Duodenal mucosa (tissue), 2 donors: ENCODE measurements around the gene GAL3ST1.

Experiments used
- H3K27ac ChIP-seq: one replicate; pipeline ENCODE4 v1.7.0; 2013; ENCODE audit warnings: low read depth, low read length
- H3K27me3 ChIP-seq, 2 donors: one replicate each; pipeline ENCODE4 v1.7.0; 2013; ENCODE audit warnings: low read length in 2 of 2, control low read depth in 1 of 2; ENCODE audit not compliant: insufficient read depth in 2 of 2, control insufficient read depth in 1 of 2
- H3K36me3 ChIP-seq, 2 donors: one replicate each; pipeline ENCODE4 v1.7.0; 2013; ENCODE audit warnings: low read length in 2 of 2, control low read depth in 1 of 2; ENCODE audit not compliant: insufficient read depth in 2 of 2, control insufficient read depth in 1 of 2
- H3K4me1 ChIP-seq, 2 donors: one replicate each; pipeline ENCODE4 v1.7.0; 2013; ENCODE audit warnings: low read length in 2 of 2, control low read depth in 1 of 2; ENCODE audit not compliant: insufficient read depth in 2 of 2, control insufficient read depth in 1 of 2
- H3K4me3 ChIP-seq, 2 donors: one replicate each; pipeline ENCODE4 v1.7.0; 2013; ENCODE audit warnings: low read length in 2 of 2, low read depth in 1 of 2
- H3K9ac ChIP-seq, 2 donors: one replicate each; pipeline ENCODE4 v1.7.0; 2013; ENCODE audit warnings: low read length in 2 of 2, low read depth in 1 of 2
- H3K9me3 ChIP-seq, 2 donors: one replicate each; pipeline ENCODE4 v1.7.0; 2013; ENCODE audit warnings: low read length in 2 of 2, control low read depth in 1 of 2; ENCODE audit not compliant: control insufficient read depth in 1 of 2

Gene GAL3ST1

GRCh38 chr22:30582051-30582450 lies 7.6 kb upstream of the GAL3ST1 start:
- Histone ChIP-seq H3K36me3 (peaks cover 83 to 96% of the 10 kb centered on the region in 2 donors), H3K9ac (no peak overlapping the region), H3K27me3 (no peaks in the 10 kb centered on the region), H3K9me3 (no peaks in the 10 kb centered on the region), H3K27ac (no peak overlapping the region), H3K4me3 (no peak overlapping the region), H3K4me1 (no peaks in the 10 kb centered on the region)

DNA sequence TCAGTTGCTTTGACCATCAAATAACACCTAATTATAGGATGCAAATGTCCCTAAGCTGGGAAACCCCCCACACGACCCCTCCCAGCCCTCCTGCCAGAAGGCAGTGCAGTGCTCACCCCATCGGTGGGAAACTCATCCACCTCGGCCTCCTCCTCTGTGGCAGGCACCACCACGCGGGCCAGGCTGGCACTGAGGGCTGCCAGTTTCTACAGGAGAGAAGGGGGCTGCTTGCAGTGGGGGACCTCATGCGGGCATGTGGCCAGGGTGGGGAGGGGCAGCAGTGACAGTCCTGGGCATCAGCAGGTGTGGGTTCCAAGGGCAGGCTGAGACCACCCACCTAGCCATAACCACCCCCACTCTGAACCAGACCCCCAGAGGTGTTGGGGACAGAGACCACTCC lies 6.4 kb upstream of the GAL3ST1 start:
- no peaks in the 10 kb centered on the region for H3K27me3 ChIP-seq
- H3K4me1 ChIP-seq = peaks cover 5 to 6% of the 10 kb centered on the region in 2 donors
- H3K9me3 ChIP-seq = no peaks in the 10 kb centered on the region
- H3K36me3 ChIP-seq = peaks cover 82 to 96% of the 10 kb centered on the region in 2 donors
- H3K27ac ChIP-seq = no peak overlapping the region
- H3K4me3 ChIP-seq = no peak overlapping the region
- no peak overlapping the region for H3K9ac ChIP-seq

DNA sequence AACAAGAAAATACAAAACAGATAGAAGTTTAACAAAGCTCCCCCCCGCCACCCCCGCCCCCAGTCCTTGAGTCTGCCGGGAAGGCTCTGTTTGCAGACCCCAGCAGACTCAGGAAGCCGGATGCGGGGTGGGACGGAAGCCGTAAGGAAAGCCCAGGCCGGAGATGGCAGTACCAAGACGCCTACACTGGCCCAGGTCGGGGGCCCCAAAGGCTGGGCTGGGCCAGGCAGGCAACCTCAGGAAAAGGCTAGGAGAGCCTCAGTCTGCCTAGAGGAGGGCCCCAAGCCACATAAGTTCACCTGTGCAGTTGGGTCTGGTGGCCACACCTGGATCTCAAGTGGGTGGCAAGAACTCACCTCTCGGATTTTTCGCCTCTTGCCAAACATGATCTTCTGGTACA lies 4.0 kb upstream of the GAL3ST1 start:
- Histone ChIP-seq H3K9ac (no peak overlapping the region), H3K4me3 (no peak overlapping the region), H3K27me3 (no peaks in the 10 kb centered on the region), H3K36me3 (peaks cover 65 to 82% of the 10 kb centered on the region in 2 donors), H3K27ac (no peak overlapping the region), H3K9me3 (no peaks in the 10 kb centered on the region), H3K4me1 (peaks cover 11 to 18% of the 10 kb centered on the region in 2 donors)

GRCh38 chr22:30575859-30576258 lies 1.4 kb upstream of the GAL3ST1 start:
- H3K4me3 ChIP-seq = no peak overlapping the region
- peaks cover 40 to 56% of the 10 kb centered on the region in 2 donors for H3K36me3 ChIP-seq
- H3K4me1 ChIP-seq = peaks cover 33 to 37% of the 10 kb centered on the region in 2 donors
- no peaks in the 10 kb centered on the region for H3K9me3 ChIP-seq
- H3K27ac ChIP-seq = no peak overlapping the region
- no peak overlapping the region for H3K9ac ChIP-seq
- no peaks in the 10 kb centered on the region for H3K27me3 ChIP-seq

GRCh38 chr22:30574997-30575671 lies 669 bp upstream of the GAL3ST1 start:
- Histone ChIP-seq H3K27ac (peak overlapping the region; percentile 48), H3K36me3 (peaks cover 33 to 48% of the 10 kb centered on the region in 2 donors), H3K4me3 (peak overlapping the region; percentile 1 to 49), H3K4me1 (peaks cover 33 to 37% of the 10 kb centered on the region in 2 donors), H3K27me3 (no peaks in the 10 kb centered on the region), H3K9me3 (no peaks in the 10 kb centered on the region), H3K9ac (peak overlapping the region in 1 of 2 donors; percentile 5)

DNA sequence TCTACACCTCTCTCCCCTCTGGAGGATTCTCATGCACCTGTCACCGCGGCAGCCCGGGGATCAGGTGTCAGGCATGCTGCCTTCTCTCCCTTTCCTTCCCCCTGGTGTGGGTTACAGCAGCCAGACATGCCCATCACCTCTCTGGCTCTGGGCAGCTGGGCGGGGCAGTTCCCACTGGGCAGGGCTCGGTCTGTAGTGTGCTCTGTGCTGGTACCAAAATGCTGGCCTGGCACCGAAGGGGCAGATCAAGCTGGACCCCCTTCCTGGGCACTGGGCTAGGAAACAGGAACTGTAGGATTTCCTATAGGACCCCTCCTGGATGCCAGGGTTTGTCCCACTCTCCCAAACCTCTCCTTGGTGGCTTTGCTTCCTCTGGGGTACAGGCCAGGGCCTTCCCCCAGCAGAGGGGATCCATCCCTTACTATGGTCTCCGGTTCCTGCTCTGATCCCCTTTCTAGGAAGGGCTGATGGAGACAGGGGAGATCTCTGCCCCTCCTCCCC lies 821 bp downstream of the GAL3ST1 start:
- no peaks in the 10 kb centered on the region for H3K9me3 ChIP-seq
- H3K4me3 ChIP-seq = peak overlapping the region; percentile 68 to 71
- H3K27me3 ChIP-seq = no peaks in the 10 kb centered on the region
- peaks cover 19 to 33% of the 10 kb centered on the region in 2 donors for H3K36me3 ChIP-seq
- H3K27ac ChIP-seq = peak overlapping the region; percentile 78
- H3K4me1 ChIP-seq = peaks cover 33 to 37% of the 10 kb centered on the region in 2 donors
- peak overlapping the region; percentile 54 to 66 for H3K9ac ChIP-seq

DNA sequence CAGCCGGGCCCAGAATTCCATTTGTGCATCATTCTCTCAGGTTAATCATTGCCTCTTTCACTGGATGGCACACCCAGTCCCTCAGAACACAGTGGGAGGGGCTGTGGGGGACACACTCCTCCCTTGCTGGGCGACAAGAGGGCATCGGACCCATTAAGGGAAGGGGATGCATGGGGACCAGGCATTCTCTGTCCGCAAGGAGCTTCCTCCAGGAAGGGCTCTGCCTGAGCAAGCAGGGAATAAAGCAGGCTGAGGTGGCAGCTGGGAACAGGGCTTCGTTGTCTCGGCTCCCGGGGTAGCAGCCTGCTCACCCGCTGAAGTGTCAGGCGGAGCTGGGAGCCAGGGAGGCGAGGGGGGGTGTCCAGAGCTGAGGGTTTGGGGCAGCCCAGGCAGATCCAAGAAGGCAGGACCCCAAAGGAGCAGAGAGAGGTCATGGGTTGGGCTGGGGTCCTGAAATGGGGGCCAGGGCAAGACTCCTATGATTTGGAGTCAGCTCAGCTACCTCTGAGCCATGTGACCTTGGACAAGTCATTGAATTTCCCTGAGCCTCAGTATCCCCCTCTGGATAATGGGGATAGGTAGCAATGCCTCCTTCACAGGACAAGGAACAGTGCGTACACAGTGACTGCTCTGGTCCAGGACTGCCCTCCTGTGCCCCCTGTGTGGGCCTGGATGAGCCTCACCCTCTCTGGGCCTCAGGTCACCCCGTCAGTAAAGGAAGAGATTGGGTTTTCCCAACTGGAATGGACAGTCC lies 1.4 kb downstream of the GAL3ST1 start:
- Histone ChIP-seq H3K27ac (peak overlapping the region; percentile 78), H3K27me3 (no peaks in the 10 kb centered on the region), H3K9me3 (no peaks in the 10 kb centered on the region), H3K36me3 (peaks cover 13 to 28% of the 10 kb centered on the region in 2 donors), H3K4me3 (peak overlapping the region; percentile 68 to 71), H3K4me1 (peaks cover 33 to 37% of the 10 kb centered on the region in 2 donors), H3K9ac (peak overlapping the region; percentile 54 to 66)

DNA sequence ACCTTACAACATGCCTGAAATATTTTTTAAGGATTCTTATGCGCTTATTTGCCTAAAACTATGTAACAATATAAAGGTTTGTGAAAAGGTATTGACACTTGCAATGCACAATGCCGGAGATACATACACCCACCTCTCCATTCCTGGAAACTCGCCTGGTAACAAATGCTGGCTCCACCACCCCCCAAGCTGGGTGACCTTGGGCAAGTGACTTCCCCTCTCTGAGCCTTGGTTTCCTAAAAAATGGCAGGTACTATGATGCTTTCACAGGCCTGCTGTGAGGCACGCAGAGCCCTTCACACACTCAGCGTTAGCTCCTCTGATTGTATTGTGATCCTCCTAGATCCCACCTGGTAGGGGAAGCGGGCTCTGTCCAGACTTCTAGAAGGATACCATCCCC lies 2.3 kb downstream of the GAL3ST1 start:
- Histone ChIP-seq H3K4me3 (peak overlapping the region; percentile 46 to 68), H3K9ac (peak overlapping the region in 1 of 2 donors; percentile 28), H3K27ac (no peak overlapping the region), H3K27me3 (no peaks in the 10 kb centered on the region), H3K4me1 (peaks cover 33 to 37% of the 10 kb centered on the region in 2 donors), H3K36me3 (peaks cover 12 to 21% of the 10 kb centered on the region in 2 donors), H3K9me3 (no peaks in the 10 kb centered on the region)

DNA sequence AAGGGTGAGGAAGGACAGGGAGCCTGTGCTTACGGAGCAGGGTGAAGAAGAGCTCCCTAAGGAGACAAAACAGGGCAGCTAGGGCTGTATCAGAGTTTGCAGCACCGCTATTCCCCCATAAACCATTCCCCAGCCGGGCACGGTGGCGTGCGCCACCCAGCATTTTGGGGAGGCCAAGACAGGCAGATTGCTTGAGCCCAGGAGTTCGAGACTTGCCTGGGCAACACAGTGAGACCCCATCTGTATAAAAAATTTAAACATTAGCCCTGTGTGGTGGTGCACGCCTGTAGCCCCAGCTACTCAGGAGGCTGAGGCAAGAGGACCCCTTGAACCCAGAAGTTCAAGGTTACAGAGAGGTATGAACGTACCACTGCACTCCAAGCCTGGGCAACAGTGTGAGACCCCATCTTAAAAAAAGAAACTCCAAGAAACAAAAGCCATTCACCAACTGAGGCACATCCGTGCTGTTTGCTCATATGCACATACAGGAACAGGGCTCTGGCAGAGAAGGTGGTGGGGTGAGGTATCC lies 4.7 kb downstream of the GAL3ST1 start:
- Histone ChIP-seq H3K27ac (no peak overlapping the region), H3K4me3 (no peak overlapping the region), H3K4me1 (peaks cover 35 to 36% of the 10 kb centered on the region in 2 donors), H3K9me3 (no peaks in the 10 kb centered on the region), H3K27me3 (no peaks in the 10 kb centered on the region), H3K9ac (no peak overlapping the region), H3K36me3 (no peaks in the 10 kb centered on the region)
